ENCODE results near the gene ZBTB18.
A peak's percentile ranks its signal among the peaks of the same experiment; 100 is the strongest.
"Not testable (repeated sequence)": the region's sequence is repeated elsewhere in the genome, so short reads cannot be mapped to it uniquely, and the experiment has no call there.

ZBTB18 gene

GRCh38 chr1:244050835-244051444, at the start of gene ZBTB18:
Gene ZBTB18 (plus strand): TSS chr1:244051283. CDS start chr1:244051432, 149 bp downstream.
- no peak for DNase-seq (ENCODE audit: low read depth)

- DNase-seq (ENCODE audit: low read depth), result no peak
Measured at GRCh38 chr1:244002721-244003120, 48.4 kb upstream of the ZBTB18 start.

GRCh38 chr1:244005455-244005854, 45.6 kb upstream of the ZBTB18 start:
- no peak for DNase-seq (ENCODE audit: low read depth)

GRCh38 chr1:244006381-244006901, 44.6 kb upstream of the ZBTB18 start:
- no peak for DNase-seq (ENCODE audit: low read depth)

GRCh38 chr1:244006961-244007360, 44.1 kb upstream of the ZBTB18 start:
- no peak for DNase-seq (ENCODE audit: low read depth)

- peak; percentile 40 for DNase-seq (ENCODE audit: low read depth)
Measured at GRCh38 chr1:244010191-244010590, 40.9 kb upstream of the ZBTB18 start.

- no peak for DNase-seq (ENCODE audit: low read depth)
Measured at GRCh38 chr1:244010703-244011123, 40.4 kb upstream of the ZBTB18 start.

GRCh38 chr1:244011271-244011670, 39.8 kb upstream of the ZBTB18 start:
- DNase-seq (ENCODE audit: low read depth), result no peak

GRCh38 chr1:244011786-244012185, 39.3 kb upstream of the ZBTB18 start:
- DNase-seq (ENCODE audit: low read depth), result no peak

GRCh38 chr1:244012202-244012601, 38.9 kb upstream of the ZBTB18 start:
- no peak for DNase-seq (ENCODE audit: low read depth)

GRCh38 chr1:244013100-244013499, 38.0 kb upstream of the ZBTB18 start:
- no peak for DNase-seq (ENCODE audit: low read depth)

- DNase-seq (ENCODE audit: low read depth), result not testable (repeated sequence)
Measured at GRCh38 chr1:244014862-244015261, 36.2 kb upstream of the ZBTB18 start.

GRCh38 chr1:244019982-244020485, 31.0 kb upstream of the ZBTB18 start:
- DNase-seq (ENCODE audit: low read depth), result no peak

- no peak for DNase-seq (ENCODE audit: low read depth)
Measured at GRCh38 chr1:244021427-244021826, 29.7 kb upstream of the ZBTB18 start.

- no peak for DNase-seq (ENCODE audit: low read depth)
Measured at GRCh38 chr1:244022311-244022710, 28.8 kb upstream of the ZBTB18 start.

- DNase-seq (ENCODE audit: low read depth), result no peak
Measured at GRCh38 chr1:244022864-244023440, 28.1 kb upstream of the ZBTB18 start.

- no peak for DNase-seq (ENCODE audit: low read depth)
Measured at GRCh38 chr1:244027491-244028145, 23.5 kb upstream of the ZBTB18 start.

- DNase-seq (ENCODE audit: low read depth), result no peak
Measured at GRCh38 chr1:244028701-244029100, 22.4 kb upstream of the ZBTB18 start.

- no peak for DNase-seq (ENCODE audit: low read depth)
Measured at GRCh38 chr1:244029124-244029523, 22.0 kb upstream of the ZBTB18 start.

- no peak for DNase-seq (ENCODE audit: low read depth)
Measured at GRCh38 chr1:244030481-244031040, 20.5 kb upstream of the ZBTB18 start.

- no peak for DNase-seq (ENCODE audit: low read depth)
Measured at GRCh38 chr1:244035358-244035757, 15.7 kb upstream of the ZBTB18 start.

- DNase-seq (ENCODE audit: low read depth), result no peak
Measured at GRCh38 chr1:244037252-244037651, 13.8 kb upstream of the ZBTB18 start.
